DOHH2 (cell line): ENCODE results near the gene DNPEP.
"Not testable (repeated sequence)": the region's sequence is repeated elsewhere in the genome, so short reads cannot be mapped to it uniquely, and the experiment has no call there.

Source experiments
- H3F3A ChIP-seq: fragments of 200-600 bp; sonication (generic), shearing (Covaris generic); 2 replicates; pipeline ENCODE4 v1.6.0; 2016; ENCODE audit warnings: antibody characterized with exemption, mild to moderate bottlenecking; ENCODE audit not compliant: control insufficient read depth, insufficient read depth
- H3K27ac ChIP-seq: fragments of 200-600 bp; sonication (generic); 2 replicates; pipeline ENCODE4 v1.5.1; 2014; ENCODE audit warnings: low read depth, mild to moderate bottlenecking, low read length, moderate library complexity
- H3K27me3 ChIP-seq: fragments of 200-600 bp; sonication (generic); 2 replicates; pipeline ENCODE4 v1.6.1; 2014; ENCODE audit warnings: mild to moderate bottlenecking, low read length, mixed read lengths; ENCODE audit not compliant: control insufficient read depth
- H3K36me3 ChIP-seq: fragments of 200-600 bp; sonication (generic); 2 replicates; pipeline ENCODE4 v1.6.1; 2014; ENCODE audit warnings: mild to moderate bottlenecking, low read length, moderate library complexity, mixed read lengths; ENCODE audit not compliant: control insufficient read depth
- H3K4me1 ChIP-seq: fragments of 200-600 bp; sonication (generic); 2 replicates; pipeline ENCODE4 v1.6.1; 2014; ENCODE audit warnings: mild to moderate bottlenecking, low read length, mixed read lengths; ENCODE audit not compliant: control insufficient read depth
- H3K4me2 ChIP-seq: fragments of 200-600 bp; sonication (generic); 2 replicates; pipeline ENCODE4 v1.6.0; 2014; ENCODE audit warnings: mild to moderate bottlenecking, low read length, moderate library complexity
- H3K4me3 ChIP-seq: fragments of 200-600 bp; sonication (generic); 2 replicates; pipeline ENCODE4 v1.5.1; 2014; ENCODE audit warnings: mild to moderate bottlenecking, low read length, mixed read lengths
- H3K79me2 ChIP-seq: fragments of 200-600 bp; sonication (generic); 2 replicates; pipeline ENCODE4 v1.6.1; 2014; ENCODE audit warnings: mild to moderate bottlenecking, low read length, mixed read lengths; ENCODE audit not compliant: control insufficient read depth
- H3K9me2 ChIP-seq: fragments of 200-600 bp; sonication (generic); replicated peaks from 2 replicates; pipeline ENCODE4 v1.6.1; 2014; ENCODE audit warnings: mild to moderate bottlenecking, low read length, mixed read lengths; ENCODE audit not compliant: control insufficient read depth
- H3K9me3 ChIP-seq: fragments of 200-600 bp; sonication (generic); 2 replicates; pipeline ENCODE4 v1.6.1; 2014; ENCODE audit warnings: antibody characterized with exemption, low read length, mixed read lengths; ENCODE audit not compliant: control insufficient read depth, insufficient read depth
- H4K20me1 ChIP-seq: fragments of 200-600 bp; sonication (generic); 2 replicates; pipeline ENCODE4 v1.6.0; 2014; ENCODE audit warnings: low read depth, mild to moderate bottlenecking, antibody characterized with exemption, low read length, moderate library complexity; ENCODE audit not compliant: control insufficient read depth, insufficient read depth
- EZH2phosphoT487 ChIP-seq: fragments of 200-600 bp; sonication (generic); IDR thresholded peaks from 2 replicates; pipeline ENCODE4 v1.6.1; 2017; ENCODE audit warnings: borderline replicate concordance, mild to moderate bottlenecking, antibody characterized with exemption, low read length, moderate library complexity, mixed read lengths
- TF ChIP-seq, protein P1 (sequence below): fragments of 200-600 bp; sonication (generic); IDR thresholded peaks from one replicate; pipeline ENCODE4 v1.5.1; 2014; ENCODE audit warnings: antibody characterized with exemption, mild to moderate bottlenecking, low read depth, low read length; ENCODE audit not compliant: poor library complexity, severe bottlenecking

DNPEP gene

GRCh38 chr2:219409619-219410018 is 21.9 kb upstream of the DNPEP start:
- Histone ChIP-seq H3K4me2 (no peak overlapping the region), H3K27me3 (peaks cover 3% of the 10 kb centered on the region), H3F3A (no peaks in the 10 kb centered on the region), H3K27ac (no peak overlapping the region), H3K9me2 (no peaks in the 10 kb centered on the region), H3K4me1 (no peaks in the 10 kb centered on the region), H3K36me3 (no peaks in the 10 kb centered on the region), H3K79me2 (no peaks in the 10 kb centered on the region), H3K4me3 (no peak overlapping the region), H4K20me1 (no peaks in the 10 kb centered on the region), H3K9me3 (peaks cover 3% of the 10 kb centered on the region)
- no peak for TF ChIP-seq EZH2phosphoT487
- TF ChIP-seq, protein P1, sequence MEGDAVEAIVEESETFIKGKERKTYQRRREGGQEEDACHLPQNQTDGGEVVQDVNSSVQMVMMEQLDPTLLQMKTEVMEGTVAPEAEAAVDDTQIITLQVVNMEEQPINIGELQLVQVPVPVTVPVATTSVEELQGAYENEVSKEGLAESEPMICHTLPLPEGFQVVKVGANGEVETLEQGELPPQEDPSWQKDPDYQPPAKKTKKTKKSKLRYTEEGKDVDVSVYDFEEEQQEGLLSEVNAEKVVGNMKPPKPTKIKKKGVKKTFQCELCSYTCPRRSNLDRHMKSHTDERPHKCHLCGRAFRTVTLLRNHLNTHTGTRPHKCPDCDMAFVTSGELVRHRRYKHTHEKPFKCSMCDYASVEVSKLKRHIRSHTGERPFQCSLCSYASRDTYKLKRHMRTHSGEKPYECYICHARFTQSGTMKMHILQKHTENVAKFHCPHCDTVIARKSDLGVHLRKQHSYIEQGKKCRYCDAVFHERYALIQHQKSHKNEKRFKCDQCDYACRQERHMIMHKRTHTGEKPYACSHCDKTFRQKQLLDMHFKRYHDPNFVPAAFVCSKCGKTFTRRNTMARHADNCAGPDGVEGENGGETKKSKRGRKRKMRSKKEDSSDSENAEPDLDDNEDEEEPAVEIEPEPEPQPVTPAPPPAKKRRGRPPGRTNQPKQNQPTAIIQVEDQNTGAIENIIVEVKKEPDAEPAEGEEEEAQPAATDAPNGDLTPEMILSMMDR: no peak

GRCh38 chr2:219408631-219409030 is 20.9 kb upstream of the DNPEP start:
- Histone ChIP-seq H3K79me2 (no peaks in the 10 kb centered on the region), H3K9me2 (no peaks in the 10 kb centered on the region), H3K27ac (no peak overlapping the region), H3F3A (no peaks in the 10 kb centered on the region), H3K27me3 (no peaks in the 10 kb centered on the region; the same call in 1 of the 2 replicates), H3K36me3 (no peaks in the 10 kb centered on the region), H3K4me2 (no peak overlapping the region), H3K4me3 (no peak overlapping the region), H3K4me1 (no peaks in the 10 kb centered on the region), H4K20me1 (no peaks in the 10 kb centered on the region), H3K9me3 (peaks cover 3% of the 10 kb centered on the region)
- TF ChIP-seq, protein P1: no peak
- no peak for TF ChIP-seq EZH2phosphoT487

DNA sequence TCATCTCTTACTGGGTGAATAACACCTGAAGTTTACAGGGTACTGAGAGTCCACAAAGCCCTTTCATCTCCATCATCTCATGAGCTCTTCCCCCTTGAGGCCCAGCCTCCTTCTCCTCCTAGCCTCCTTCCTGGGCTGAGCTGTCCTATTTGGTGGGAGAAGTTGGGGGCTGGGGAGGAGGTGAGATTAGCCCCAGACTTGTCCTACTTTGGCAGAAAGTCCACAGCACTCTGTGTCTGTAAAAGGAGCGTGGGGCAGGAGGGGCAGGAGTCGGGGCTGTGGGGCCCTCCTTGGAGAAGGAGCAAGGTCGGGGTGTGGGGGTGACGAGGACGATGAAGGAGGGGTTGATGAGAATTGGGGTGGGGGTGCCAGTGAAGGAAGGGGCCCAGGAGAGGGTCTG is 20.5 kb upstream of the DNPEP start:
- H3K27me3 ChIP-seq: peaks cover 2% of the 10 kb centered on the region; the same call in 1 of the 2 replicates
- TF ChIP-seq EZH2phosphoT487: no peak
- TF ChIP-seq, protein P1: no peak
- H3F3A ChIP-seq: no peaks in the 10 kb centered on the region
- H3K79me2 ChIP-seq: no peaks in the 10 kb centered on the region
- no peak overlapping the region for H3K4me3 ChIP-seq
- H3K9me3 ChIP-seq: peaks cover 3% of the 10 kb centered on the region
- no peaks in the 10 kb centered on the region for H3K9me2 ChIP-seq
- no peaks in the 10 kb centered on the region for H3K36me3 ChIP-seq
- H3K4me1 ChIP-seq: no peaks in the 10 kb centered on the region
- H3K4me2 ChIP-seq: no peak overlapping the region
- H4K20me1 ChIP-seq: no peaks in the 10 kb centered on the region
- H3K27ac ChIP-seq: no peak overlapping the region

- not testable (repeated sequence) for H3K27ac ChIP-seq, H3K79me2 ChIP-seq, H3F3A ChIP-seq, H3K4me1 ChIP-seq, H3K9me2 ChIP-seq, H3K4me3 ChIP-seq, H3K27me3 ChIP-seq, H3K9me3 ChIP-seq, H3K36me3 ChIP-seq, H3K4me2 ChIP-seq, H4K20me1 ChIP-seq
These were observed 19.6 kb upstream of the DNPEP start for GRCh38 chr2:219407343-219407742.
